GM12878 (cell line): ENCODE measurements around the gene TTLL1. TPM values are rescaled to one million over a fixed set of nuclear protein-coding genes. Genes with fewer than 3 reads are reported as not detected.

Experiments used
- BRCA1 ChIP-seq: IDR thresholded peaks from 2 replicates; pipeline ENCODE4 v1.6.1; 2011; ENCODE audit warnings: low read depth, low read length, improper control_type of control experiment
- CREM ChIP-seq: IDR thresholded peaks from 2 replicates; pipeline ENCODE4 v1.6.1; 2014; ENCODE audit warnings: antibody characterized with exemption, low read depth
- DPF2 ChIP-seq: fragments of 450-650 bp; IDR thresholded peaks from 2 replicates; pipeline ENCODE4 v1.6.1; 2017; ENCODE audit warnings: mild to moderate bottlenecking
- EGR1 ChIP-seq, 2 experiments: IDR thresholded peaks; 1 replicate in 1 of 2; 2 replicates in 1 of 2; pipeline ENCODE4 v1.6.1; 2011 to 2012; ENCODE audit warnings: low read depth in 2 of 2, low read length in 2 of 2, borderline replicate concordance in 1 of 2, mild to moderate bottlenecking in 1 of 2, moderate library complexity in 1 of 2
- ETV6 ChIP-seq, 2 experiments: fragments of 450-650 bp in 1 of 2; IDR thresholded peaks in 1 of 2; conservative IDR thresholded peaks in 1 of 2; 2 replicates each; pipeline ENCODE4 v1.6.1; 2014; ENCODE audit warnings: antibody characterized with exemption in 1 of 2, borderline replicate concordance in 1 of 2, low read depth in 1 of 2, mild to moderate bottlenecking in 1 of 2, moderate library complexity in 1 of 2
- FOXK2 ChIP-seq: fragments of 450-650 bp; IDR thresholded peaks from 2 replicates; pipeline ENCODE4 v1.6.1; 2017; ENCODE audit warnings: mild to moderate bottlenecking, moderate library complexity
- FOXM1 ChIP-seq: IDR thresholded peaks from 2 replicates; pipeline ENCODE4 v1.6.1; 2012; ENCODE audit warnings: low read depth, mild to moderate bottlenecking, inconsistent platforms, low read length, moderate library complexity
- HDAC6 ChIP-seq: fragments of 200-600 bp; sonication (generic); IDR thresholded peaks from one replicate; pipeline ENCODE4 v1.8.0; 2017; ENCODE audit warnings: antibody characterized with exemption; ENCODE audit not compliant: unreplicated experiment
- JUND ChIP-seq: IDR thresholded peaks from 2 replicates; pipeline ENCODE4 v1.6.1; 2012; ENCODE audit warnings: low read depth, mild to moderate bottlenecking, low read length, improper control_type of control experiment, moderate library complexity
- KDM1A ChIP-seq: fragments of 200-600 bp; sonication (generic); IDR thresholded peaks from 2 replicates; pipeline ENCODE4 v1.6.1; 2016; ENCODE audit warnings: borderline replicate concordance
- MLLT1 ChIP-seq: fragments of 450-650 bp; IDR thresholded peaks from 2 replicates; pipeline ENCODE4 v1.6.1; 2016; ENCODE audit warnings: mild to moderate bottlenecking
- MYB ChIP-seq: fragments of 150-350 bp; IDR thresholded peaks from 2 replicates; pipeline ENCODE4 v1.6.1; 2014; ENCODE audit warnings: mild to moderate bottlenecking, low read depth, low read length, borderline replicate concordance
- NBN ChIP-seq: fragments of 450-650 bp; IDR thresholded peaks from 2 replicates; pipeline ENCODE4 v1.6.1; 2016
- NFXL1 ChIP-seq: fragments of 450-650 bp; IDR thresholded peaks from 2 replicates; pipeline ENCODE4 v1.6.1; 2017; ENCODE audit warnings: antibody characterized with exemption, mild to moderate bottlenecking, borderline replicate concordance
- NR2C1 ChIP-seq: fragments of 450-650 bp; IDR thresholded peaks from 2 replicates; pipeline ENCODE4 v1.6.1; 2017; ENCODE audit warnings: antibody characterized with exemption, mild to moderate bottlenecking, moderate library complexity
- NR2F1 ChIP-seq: fragments of 450-650 bp; conservative IDR thresholded peaks from 2 replicates; pipeline ENCODE4 v1.6.1; 2017; ENCODE audit warnings: mild to moderate bottlenecking
- PAX5 ChIP-seq: IDR thresholded peaks from 2 replicates; pipeline ENCODE4 v1.6.1; 2011; ENCODE audit warnings: low read depth, low read length, borderline replicate concordance
- PBX3 ChIP-seq: IDR thresholded peaks from 2 replicates; pipeline ENCODE4 v1.6.1; 2011; ENCODE audit warnings: mild to moderate bottlenecking, low read depth, low read length, moderate library complexity; ENCODE audit not compliant: insufficient replicate concordance
- POLR2AphosphoS5 ChIP-seq: IDR thresholded peaks from 2 replicates; pipeline ENCODE4 v1.6.1; 2011; ENCODE audit warnings: mild to moderate bottlenecking, low read length, inconsistent platforms
- TCF3 ChIP-seq: IDR thresholded peaks from 2 replicates; pipeline ENCODE4 v1.6.1; 2012; ENCODE audit warnings: low read depth, mild to moderate bottlenecking, low read length, borderline replicate concordance; ENCODE audit not compliant: insufficient read depth
- USF2 ChIP-seq: IDR thresholded peaks from 2 replicates; pipeline ENCODE4 v1.6.1; 2011; ENCODE audit warnings: low read depth, low read length, improper control_type of control experiment, borderline replicate concordance
- ZBTB4 ChIP-seq: fragments of 450-650 bp; formaldehyde crosslinking; IDR thresholded peaks from 2 replicates; pipeline ENCODE4 v1.4.0; 2022; ENCODE audit warnings: mild to moderate bottlenecking, moderate library complexity
- ZNF217 ChIP-seq: fragments of 450-650 bp; IDR thresholded peaks from 2 replicates; pipeline ENCODE4 v1.6.1; 2017; ENCODE audit warnings: antibody characterized with exemption, mild to moderate bottlenecking
- ZSCAN29 ChIP-seq: fragments of 450-650 bp; IDR thresholded peaks from 2 replicates; pipeline ENCODE4 v1.6.1; 2017; ENCODE audit warnings: mild to moderate bottlenecking, moderate library complexity
- polyA plus RNA-seq, 11 experiments: library from polyadenylated mRNA; depleted of rRNA in 4 of 11; unstranded in 6 of 11; stranded (reverse) in 5 of 11; fragments of >200 nt; fragmentation: Nextera tagmentation in 4 of 11; fragmentation: Illumina TruSeq in 1 of 11; extraction: Ambion mirVana in 4 of 11; extraction: Trizol in 1 of 11; gene quantifications; 1 replicate in 1 of 11; 2 replicates in 10 of 11; pipeline versions ENCODE4 v1.2.1 to v1.2.3, GENCODE V29; 2011 to 2016; ENCODE audit warnings: inconsistent platforms in 2 of 11, missing spikeins in 2 of 11, low read depth in 1 of 11
- total RNA-seq, 4 experiments: library from RNA; depleted of rRNA in 3 of 4; stranded (reverse); fragments of >200 nt in 3 of 4; fragmentation: Illumina TruSeq in 1 of 4; extraction: Trizol in 1 of 4; gene quantifications; 2 replicates each; pipeline versions ENCODE4 v1.2.1 to v1.2.3, GENCODE V29; 2013 to 2021

Gene TTLL1
- total and polyA plus RNA-seq, 10 of the 15 experiments (the other 5 are each of a cell fraction or from before 2014, with no cell fraction given), result 0.39 to 4.8 (median 3.2) TPM

GRCh38 chr22:43085658-43086606, 3.3 kb downstream of the TTLL1 start (continued):
- TF ChIP-seq POLR2AphosphoS5, result no peak
- TF ChIP-seq HDAC6, result no peak
- peak in 1 of 2 experiments; percentile 68; a peak in 1 of 4 replicates for TF ChIP-seq ETV6 (conservative IDR thresholded peaks at IDR 0.05 in 1 of 2, IDR thresholded peaks at IDR 0.05 in 1 of 2; ENCODE audit: borderline replicate concordance in 1 of 2, low read depth in 1 of 2)
- no peak for TF ChIP-seq JUND
- TF ChIP-seq KDM1A, result no peak
- no peak for TF ChIP-seq FOXK2
- no peak for TF ChIP-seq MYB
- peak in 1 of 2 experiments; percentile 59; a peak in 1 of 3 replicates for TF ChIP-seq EGR1 (IDR thresholded peaks at IDR 0.05; ENCODE audit: borderline replicate concordance in 1 of 2, low read depth in 2 of 2, low read length in 2 of 2)
- TF ChIP-seq MLLT1, result no peak
- TF ChIP-seq PAX5, result no peak
- TF ChIP-seq USF2, result no peak
- peak; percentile 70; the same call in 1 of the 2 replicates for TF ChIP-seq CREM
- no peak for TF ChIP-seq NBN
- no peak for TF ChIP-seq FOXM1
- no peak for TF ChIP-seq BRCA1
- no peak for TF ChIP-seq PBX3
- 0 out of 2 replicates have a peak, but pooled peaks have one; percentile 8 for TF ChIP-seq DPF2
- TF ChIP-seq TCF3, result no peak
- no peak for TF ChIP-seq ZNF217
- no peak for TF ChIP-seq NFXL1
- TF ChIP-seq NR2F1, result peak; percentile 96
- TF ChIP-seq ZBTB4, result no peak
- TF ChIP-seq NR2C1, result no peak
- no peak for TF ChIP-seq ZSCAN29
